ENCODE results near the gene SNAP47. TPM values are rescaled to one million over a fixed set of nuclear protein-coding genes. Genes with fewer than 3 reads are reported as not detected.
A peak's percentile ranks its signal among the peaks of the same experiment; 100 is the strongest.

SNAP47 gene
- total RNA-seq, 1 donor from 2014 or later: 24.2 TPM

GRCh38 chr1:227726318-227726717, 8.9 kb upstream of the SNAP47 start:
- H3K9me3 Mint-ChIP-seq: peaks cover 25% of the 10 kb centered on the region
- intact Hi-C loops (cut with micrococcal nuclease): loop anchor here (5.0 kb wide), 2 partner anchors 69 to 1319 kb away; partner anchors contain the start of gene PARP1
- no peak for TF ChIP-seq CTCF (IDR thresholded peaks at IDR 0.05)
- peaks cover 6% of the 10 kb centered on the region for H3K36me3 Mint-ChIP-seq (ENCODE audit: low read depth)
- ATAC-seq (ENCODE audit: low read depth) (no peak), DNase-seq (no peak)
- POLR2A ChIA-PET: no interaction called here
- H3K27ac Mint-ChIP-seq: no peak overlapping the region
- H3K27me3 Mint-ChIP-seq: peaks cover 2% of the 10 kb centered on the region
- CTCF ChIA-PET: no interaction called here
- H3K4me1 Mint-ChIP-seq: peaks cover 35% of the 10 kb centered on the region
- no peak overlapping the region for H3K4me3 Mint-ChIP-seq

DNA sequence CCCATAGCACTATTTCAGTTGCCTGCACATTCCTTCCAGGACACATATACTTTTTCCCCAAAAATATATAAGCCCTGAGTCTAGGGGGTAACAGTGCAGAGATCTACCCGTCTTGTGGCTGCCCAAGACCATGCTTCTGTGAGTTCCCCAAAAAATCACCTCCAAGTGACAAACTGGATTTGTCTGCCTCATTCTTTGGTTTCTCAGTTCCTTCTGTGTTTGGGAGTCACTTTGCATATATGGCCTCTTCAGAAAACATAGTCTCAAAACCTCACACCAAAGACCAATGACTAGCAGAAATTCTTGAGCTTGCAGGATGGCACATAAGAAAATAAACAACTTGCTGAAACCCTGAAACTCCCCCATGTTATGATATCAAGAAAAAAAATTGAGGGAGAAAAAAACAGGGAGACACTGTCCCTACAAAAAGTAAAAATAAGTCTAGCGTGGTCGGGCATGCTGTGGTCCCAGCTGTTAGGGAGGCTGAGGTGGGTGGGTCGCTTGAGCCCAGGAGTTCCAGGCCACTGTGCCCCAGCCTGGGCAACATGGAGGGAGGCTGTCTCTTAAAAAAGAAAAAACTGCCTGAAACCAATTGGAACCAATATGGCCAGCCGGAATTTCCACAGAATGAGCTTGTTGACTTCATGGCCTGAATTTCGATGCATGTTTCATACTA, 8.2 kb upstream of the SNAP47 start:
- peak overlapping the region; percentile 48 for H3K4me3 Mint-ChIP-seq
- H3K9me3 Mint-ChIP-seq: peaks cover 18% of the 10 kb centered on the region
- ATAC-seq (ENCODE audit: low read depth) (peak; percentile 9), DNase-seq (no peak)
- H3K27ac Mint-ChIP-seq: peak overlapping the region; percentile 76
- TF ChIP-seq CTCF (IDR thresholded peaks at IDR 0.05): no peak
- peaks cover 8% of the 10 kb centered on the region for H3K36me3 Mint-ChIP-seq (ENCODE audit: low read depth)
- ChIA-PET POLR2A (interaction anchor here (1.4 kb wide), 1 partner anchor 61 kb away, joined by 3 read pairs; no protein-coding TSS in a partner anchor), CTCF (no interaction called here)
- H3K27me3 Mint-ChIP-seq: peaks cover 2% of the 10 kb centered on the region
- intact Hi-C loops (cut with micrococcal nuclease): loop anchor here (5.0 kb wide), 2 partner anchors 70 to 1320 kb away; partner anchors contain the start of gene PARP1
- H3K4me1 Mint-ChIP-seq: peaks cover 35% of the 10 kb centered on the region

DNA sequence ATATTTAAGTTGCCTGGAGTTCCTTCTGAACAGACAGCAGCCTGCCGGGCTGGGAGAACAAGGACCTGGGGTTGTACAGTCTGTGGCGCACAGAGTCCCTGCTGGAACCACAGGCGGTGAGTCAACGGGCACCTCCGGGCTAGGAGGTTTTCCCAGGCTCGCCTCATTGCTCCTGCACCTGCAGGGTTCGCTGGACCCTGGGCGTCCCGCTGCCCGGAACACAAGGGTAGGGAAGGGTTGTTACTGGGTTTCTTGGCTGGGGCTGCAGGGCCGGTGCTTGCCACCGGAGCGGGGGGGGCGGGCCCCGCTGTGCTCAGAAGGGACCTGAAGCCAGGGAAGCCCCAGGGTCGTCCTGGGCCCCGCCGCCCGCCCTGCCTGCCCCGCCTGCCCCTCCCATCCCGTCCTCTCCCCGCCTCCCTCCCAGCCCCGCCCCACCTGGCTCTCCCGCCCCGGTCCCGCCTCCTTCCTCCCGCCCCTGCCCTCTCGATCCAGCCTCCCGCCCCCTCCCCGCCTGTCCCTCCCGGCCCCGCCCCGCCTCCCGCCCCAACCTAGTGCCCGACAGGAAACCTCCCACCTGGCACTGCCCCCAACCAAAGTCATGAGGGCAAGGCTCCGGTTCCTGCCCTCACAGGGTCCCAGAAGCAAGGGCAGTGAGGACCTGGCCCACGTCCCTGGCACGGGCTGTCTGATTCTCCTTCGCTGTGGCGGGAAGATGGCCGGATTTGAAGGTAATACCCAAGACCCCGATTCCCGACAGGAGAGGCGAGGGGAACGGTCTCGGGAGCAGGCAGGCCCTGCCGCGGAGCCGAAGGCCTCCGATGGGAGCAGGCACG, 7.0 kb upstream of the SNAP47 start:
- H3K4me3 Mint-ChIP-seq: peak overlapping the region; percentile 80
- no peak for TF ChIP-seq CTCF (IDR thresholded peaks at IDR 0.05)
- peak overlapping the region; percentile 76 for H3K27ac Mint-ChIP-seq
- peaks cover 2% of the 10 kb centered on the region for H3K27me3 Mint-ChIP-seq
- ChIA-PET POLR2A (interaction anchor here (1.1 to 1.4 kb wide), 2 partner anchors 60 to 164 kb away, joined by 3 read pairs; no protein-coding TSS in a partner anchor), CTCF (no interaction called here)
- peak; percentile 67 for ATAC-seq (ENCODE audit: low read depth)
- H3K4me1 Mint-ChIP-seq: peaks cover 38% of the 10 kb centered on the region
- peaks cover 8% of the 10 kb centered on the region for H3K9me3 Mint-ChIP-seq
- peak; percentile 47 for DNase-seq
- intact Hi-C loops (cut with micrococcal nuclease): loop anchor here (5.0 kb wide), 2 partner anchors 71 to 1321 kb away; partner anchors contain the start of gene PARP1
- H3K36me3 Mint-ChIP-seq (ENCODE audit: low read depth): peaks cover 12% of the 10 kb centered on the region

DNA sequence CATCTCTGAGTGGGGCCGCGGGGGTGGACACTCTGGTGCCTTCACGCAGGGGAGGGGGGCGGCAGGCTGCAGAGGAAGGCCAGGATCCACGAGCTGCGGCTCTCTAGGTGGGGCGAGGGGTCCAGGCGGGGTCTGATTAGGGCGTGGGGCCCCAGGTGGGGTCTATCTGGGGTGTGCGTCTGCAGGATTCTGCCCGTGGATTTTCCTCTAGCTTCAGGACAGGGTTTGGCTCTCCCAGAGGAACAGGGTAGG, 6.4 kb upstream of the SNAP47 start:
- H3K9me3 Mint-ChIP-seq: peaks cover 5% of the 10 kb centered on the region
- H3K4me3 Mint-ChIP-seq: peak overlapping the region; percentile 80
- peak overlapping the region; percentile 73 for H3K27ac Mint-ChIP-seq
- peaks cover 44% of the 10 kb centered on the region for H3K4me1 Mint-ChIP-seq
- TF ChIP-seq CTCF (IDR thresholded peaks at IDR 0.05): no peak
- POLR2A ChIA-PET: interaction anchor here (1.1 kb wide), 1 partner anchor 165 kb away, joined by 3 read pairs; no protein-coding TSS in a partner anchor
- CTCF ChIA-PET: no interaction called here
- DNase-seq (no peak), ATAC-seq (ENCODE audit: low read depth) (no peak)
- H3K36me3 Mint-ChIP-seq (ENCODE audit: low read depth): peaks cover 16% of the 10 kb centered on the region
- intact Hi-C loops (cut with micrococcal nuclease): loop anchor here (5.0 kb wide), 2 partner anchors 72 to 1322 kb away; partner anchors contain the start of gene PARP1
- H3K27me3 Mint-ChIP-seq: no peaks in the 10 kb centered on the region
